HG02763 (cell line): Measurements from ENCODE around the gene GTF2F1.
"Not testable (repeated sequence)": the region's sequence is repeated elsewhere in the genome, so short reads cannot be mapped to it uniquely, and the experiment has no call there.

Experiments
- ATAC-seq: cut with Tn5 transposase; IDR thresholded peaks from one replicate; pipeline ENCODE4 v1.9.1; 2021; ENCODE audit warnings: mild to moderate bottlenecking, moderate library complexity; ENCODE audit not compliant: unreplicated experiment

The GTF2F1 gene

DNA sequence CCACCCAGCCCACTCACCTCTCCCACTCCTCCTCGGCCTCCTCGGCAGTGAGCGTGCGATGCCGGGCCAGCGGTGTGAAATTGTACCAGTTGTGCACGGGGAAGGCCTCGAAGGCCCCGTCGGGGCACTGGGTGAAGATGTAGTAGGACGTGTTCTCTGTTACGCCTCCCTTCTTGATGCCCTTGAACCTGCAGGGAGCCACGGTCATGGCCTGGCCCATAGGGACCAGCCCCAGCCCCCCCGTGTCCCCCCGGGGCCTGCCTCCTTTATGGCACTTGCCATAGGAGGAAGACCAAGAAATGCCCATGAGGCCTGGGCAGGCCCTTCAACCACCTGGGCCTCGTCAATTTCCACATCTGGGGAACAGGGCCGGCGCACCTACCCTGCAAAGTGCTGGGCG lies 5.6 kb downstream of the GTF2F1 start:
- no peak for ATAC-seq

DNA sequence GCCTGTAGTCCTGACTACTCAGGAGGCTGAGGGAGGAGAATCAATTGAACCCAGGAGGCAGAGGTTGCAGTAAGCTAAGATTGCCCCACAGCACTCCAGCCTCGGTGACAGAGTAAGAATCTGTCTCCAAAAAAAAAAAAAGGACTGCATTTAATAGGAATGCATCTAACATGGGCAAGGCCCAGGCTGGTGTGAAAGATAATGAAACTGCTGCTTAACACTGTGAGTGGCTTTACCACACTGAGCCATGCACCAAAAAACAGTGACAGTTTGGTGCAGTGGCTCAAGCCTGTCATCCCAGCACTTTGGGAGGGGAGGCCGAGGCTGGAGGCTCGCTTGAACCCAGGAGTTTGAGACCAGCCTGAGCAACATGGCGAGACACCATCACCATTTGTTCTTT lies 8.6 kb downstream of the GTF2F1 start:
- ATAC-seq = no peak

DNA sequence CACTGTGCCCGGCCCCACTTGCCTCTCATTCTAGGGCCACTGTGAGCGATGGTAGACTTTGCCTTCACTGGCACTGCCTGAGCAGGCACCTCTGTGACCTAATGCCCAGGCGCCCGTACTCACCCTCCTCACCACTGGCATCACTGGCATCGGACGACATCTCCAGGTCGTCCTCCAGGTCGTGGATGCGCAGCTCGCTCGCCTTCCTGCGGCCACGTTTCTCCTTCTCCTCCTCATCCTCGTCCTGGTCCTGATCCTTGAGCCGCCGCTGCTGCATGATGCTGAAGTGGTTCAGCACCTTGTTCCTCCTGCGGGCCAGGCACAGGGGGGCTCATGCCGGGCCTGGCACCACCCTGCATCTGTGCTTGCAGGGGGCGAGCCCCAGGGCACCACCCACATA lies 9.8 kb downstream of the GTF2F1 start:
- no peak for ATAC-seq

DNA sequence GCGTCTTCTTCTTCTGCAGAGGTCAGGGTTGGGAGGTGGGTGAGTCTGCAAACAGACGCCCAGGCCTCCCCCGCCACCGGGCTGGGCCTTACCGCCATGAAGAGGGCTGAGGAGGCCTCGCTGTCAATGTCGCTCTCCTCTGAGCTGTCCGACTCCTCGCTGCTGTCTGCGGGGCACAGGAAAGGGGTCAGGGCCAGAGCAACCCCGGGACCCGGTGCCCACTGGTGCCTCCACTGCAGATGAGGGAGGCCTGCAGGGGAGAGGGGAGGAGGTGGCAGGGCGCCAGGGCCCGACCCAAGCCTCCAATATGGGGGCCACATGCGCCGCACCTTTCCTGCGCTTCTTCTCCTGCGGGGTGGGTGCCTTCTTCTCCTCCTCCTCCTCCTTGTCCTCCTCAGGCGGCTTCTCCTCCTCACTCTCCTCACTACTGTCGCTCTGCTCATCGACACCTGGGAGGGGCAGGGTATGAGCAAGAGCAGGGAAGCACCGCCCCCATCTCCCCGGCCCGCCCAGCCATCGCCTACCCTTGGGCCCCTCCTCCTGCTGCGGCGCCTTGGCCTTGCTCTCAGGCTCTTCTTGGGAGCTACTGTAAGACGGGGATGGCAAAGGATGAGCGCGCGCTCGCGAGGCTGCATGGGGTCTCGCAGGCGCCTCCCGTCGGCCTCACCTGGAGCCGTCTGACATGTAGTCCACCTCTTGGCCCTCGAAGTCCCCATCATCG lies 11.8 kb downstream of the GTF2F1 start:
- ATAC-seq = no peak

DNA sequence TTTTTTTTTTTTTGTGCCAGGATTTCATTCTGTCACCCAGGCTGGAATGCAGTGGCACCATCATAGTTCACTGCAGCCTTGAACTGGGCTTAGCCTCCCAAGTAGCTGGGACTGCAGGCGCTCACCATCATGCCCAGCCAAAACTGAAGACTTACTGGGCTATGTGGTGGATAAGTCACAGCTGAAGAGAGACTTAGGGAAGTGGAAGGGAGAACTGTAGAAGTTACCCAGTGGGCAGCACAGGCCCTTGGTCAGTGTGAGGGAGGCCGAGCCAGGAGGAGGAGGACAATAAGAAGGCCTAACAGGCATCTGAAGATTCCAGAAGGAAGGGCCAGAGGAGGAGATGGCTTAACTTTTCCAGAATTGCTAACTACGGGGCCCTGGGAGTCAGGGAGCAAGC lies 13.2 kb downstream of the GTF2F1 start:
- no peak for ATAC-seq

DNA sequence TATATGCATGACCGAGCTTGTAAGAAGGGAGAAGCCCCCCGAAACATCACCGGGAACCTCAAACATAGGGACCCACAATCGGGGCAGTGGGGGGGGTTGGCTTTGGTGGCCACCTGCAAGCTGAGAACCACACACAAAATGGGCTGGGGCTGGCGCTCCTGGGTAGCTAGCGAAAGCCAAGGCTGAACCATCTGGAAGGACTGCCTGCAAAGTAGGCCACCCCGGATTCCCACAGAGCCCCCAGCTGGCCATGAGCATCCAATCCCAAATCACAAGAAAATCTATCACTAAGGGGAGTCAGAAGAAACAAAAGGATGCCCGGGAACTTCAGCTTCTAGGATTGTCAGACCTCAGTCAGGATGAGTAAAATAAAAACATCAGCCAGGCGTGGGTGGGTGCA lies 14.5 kb downstream of the GTF2F1 start:
- ATAC-seq = no peak

DNA sequence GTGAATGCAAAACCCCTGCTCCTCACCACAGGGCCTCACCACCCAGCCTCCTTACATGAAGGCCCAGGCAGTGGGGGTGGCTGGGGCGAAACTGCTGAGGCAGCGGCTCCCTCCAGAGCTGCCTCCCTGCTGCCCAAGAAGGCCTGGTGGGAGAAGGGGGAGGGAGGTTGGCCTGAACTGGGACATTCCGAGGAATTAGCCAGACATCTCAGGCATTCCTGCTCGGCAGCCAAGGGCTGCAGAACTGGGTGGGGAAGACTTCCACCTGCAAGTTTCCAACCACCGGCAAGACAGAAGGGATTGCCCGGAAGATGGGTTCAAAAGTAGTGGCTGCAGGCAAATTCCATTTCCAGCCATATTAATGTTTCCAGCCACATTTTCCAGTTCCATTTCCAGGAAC lies 14.9 kb downstream of the GTF2F1 start:
- no peak for ATAC-seq

DNA sequence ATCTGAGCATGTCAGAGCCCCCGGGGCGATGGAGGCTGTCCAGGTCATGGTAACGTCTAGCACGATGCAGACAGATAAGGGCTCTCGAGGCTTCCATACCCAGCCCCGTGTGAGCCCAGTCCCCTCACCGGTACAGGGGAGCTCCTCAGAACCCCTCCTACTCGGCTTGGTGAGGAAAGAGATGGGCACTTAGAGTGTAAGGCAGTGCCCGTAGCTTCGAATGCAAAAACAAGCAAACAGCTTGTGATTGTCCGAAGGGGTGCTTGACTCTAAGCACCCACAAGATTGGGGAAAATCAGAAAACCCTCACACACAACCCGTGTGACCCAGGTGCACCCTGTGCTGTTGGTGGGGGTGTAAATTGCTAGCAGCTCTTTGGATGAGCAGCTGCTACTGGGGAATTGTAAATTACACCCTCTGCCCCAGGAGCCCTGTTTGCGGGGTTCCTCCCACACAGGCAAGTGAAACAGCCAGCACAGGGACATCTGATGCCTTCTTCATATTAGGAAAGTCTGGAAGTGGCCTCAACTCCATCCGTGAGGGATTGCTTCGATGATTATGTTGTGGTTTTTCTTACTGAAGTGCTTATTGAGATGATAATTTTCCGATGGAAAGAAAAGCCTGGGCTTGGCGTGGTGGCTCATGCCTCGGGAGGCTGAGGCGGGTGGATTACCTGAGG lies 16.3 kb downstream of the GTF2F1 start:
- no peak for ATAC-seq

DNA sequence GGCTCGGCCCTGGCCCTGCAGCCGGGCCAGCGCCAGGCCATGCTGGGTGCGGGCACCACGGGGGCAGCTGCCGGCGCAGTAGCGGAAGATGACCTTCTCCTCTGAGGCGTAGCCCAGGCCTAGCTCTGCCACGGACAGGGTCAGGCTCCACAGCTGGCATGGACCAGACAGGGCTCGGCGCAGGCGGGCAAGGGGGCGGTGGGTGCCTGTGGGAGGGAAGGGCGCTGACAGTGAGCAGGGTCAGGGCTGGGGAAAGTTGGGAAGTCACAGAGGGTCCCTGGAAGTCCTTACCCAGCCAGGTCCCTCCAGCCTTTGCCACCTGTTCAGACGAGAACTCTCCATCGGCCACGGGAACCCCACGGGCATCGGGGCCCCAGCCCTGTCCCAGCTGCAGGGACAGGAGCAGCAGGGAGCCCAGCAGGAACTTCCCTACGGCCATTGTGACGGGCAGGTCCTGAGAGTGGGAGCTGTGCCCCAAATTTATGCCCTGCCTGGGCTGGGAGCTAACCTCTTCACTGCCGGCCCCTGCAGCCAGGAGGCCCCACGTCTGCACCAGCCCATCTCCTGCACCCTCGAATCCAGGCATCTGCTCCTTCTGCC lies 17.5 kb downstream of the GTF2F1 start, which contains the start of gene PSPN:
Gene PSPN (minus strand): TSS at position 523 of the 600 bp plus-strand sequence. CDS start 84 bp downstream, at position 439.
- no peak for ATAC-seq

DNA sequence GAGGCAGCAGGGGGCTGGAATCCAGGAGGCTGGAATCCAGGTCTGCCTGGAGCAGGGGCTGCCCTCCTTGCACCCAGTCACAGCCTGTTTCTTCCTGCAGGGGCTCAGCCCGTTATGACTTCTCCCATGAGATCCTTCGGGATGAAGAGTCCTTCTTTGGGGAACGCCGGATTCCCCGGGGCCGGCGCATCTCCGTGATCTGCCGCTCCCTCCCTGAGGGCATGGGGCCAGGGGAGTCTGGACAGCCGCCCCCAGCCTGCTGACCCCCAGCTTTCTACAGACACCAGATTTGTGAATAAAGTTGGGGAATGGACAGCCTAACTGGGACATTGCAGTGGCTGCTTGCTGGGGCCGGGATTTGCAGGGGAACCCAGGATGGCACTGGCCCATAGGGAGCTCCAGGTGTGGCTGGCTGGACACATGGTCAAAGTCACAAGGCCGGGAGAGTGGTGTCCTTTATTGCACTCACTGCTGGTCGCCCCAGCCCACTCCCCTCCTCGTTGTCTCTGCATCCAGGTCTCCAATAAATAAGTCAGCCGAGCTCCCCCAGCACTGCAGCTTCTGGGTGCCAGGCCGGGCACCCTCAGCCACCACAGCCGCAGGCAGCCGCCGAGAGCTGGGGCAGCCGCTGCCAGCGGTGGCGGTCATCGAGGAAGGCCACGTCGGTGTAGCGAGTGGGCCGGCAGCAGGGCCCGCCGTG lies 18.1 kb downstream of the GTF2F1 start:
- no peak for ATAC-seq

DNA sequence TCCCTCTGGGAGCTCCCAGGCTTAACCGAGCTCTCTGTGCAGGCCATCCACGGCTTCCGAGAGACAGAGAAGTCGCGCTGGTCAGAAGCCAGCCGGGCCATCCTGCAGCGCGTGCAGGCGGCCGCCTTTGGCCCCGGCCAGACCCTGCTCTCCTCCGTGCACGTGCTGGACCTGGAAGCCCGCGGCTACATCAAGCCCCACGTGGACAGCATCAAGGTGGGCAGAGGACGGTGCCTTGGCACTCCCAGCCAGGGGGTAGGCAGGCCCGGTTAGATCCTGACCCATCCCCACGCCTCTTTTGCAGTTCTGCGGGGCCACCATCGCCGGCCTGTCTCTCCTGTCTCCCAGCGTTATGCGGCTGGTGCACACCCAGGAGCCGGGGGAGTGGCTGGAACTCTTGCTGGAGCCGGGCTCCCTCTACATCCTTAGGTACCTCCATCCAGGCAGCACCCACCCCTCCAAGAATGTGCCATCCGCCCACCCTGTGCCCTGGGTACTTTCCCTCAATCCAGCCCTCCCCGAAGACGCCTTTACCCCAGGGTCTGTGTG lies 18.7 kb downstream of the GTF2F1 start:
- ATAC-seq = no peak

DNA sequence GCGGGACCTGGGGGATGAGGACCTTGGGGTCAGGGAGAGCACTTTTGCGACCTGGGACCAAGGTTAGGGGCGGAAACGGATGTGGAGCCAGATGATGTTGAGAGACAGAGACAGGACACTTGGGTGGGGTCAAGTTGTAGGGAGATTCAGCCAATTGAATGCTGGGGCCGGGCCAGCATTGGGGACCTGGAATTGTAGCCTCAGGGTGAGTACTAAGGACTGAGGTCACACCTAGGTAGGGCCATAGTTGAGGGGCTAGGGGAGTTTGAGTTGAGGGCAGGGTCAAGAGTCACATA lies 19.2 kb downstream of the GTF2F1 start:
- no peak for ATAC-seq

DNA sequence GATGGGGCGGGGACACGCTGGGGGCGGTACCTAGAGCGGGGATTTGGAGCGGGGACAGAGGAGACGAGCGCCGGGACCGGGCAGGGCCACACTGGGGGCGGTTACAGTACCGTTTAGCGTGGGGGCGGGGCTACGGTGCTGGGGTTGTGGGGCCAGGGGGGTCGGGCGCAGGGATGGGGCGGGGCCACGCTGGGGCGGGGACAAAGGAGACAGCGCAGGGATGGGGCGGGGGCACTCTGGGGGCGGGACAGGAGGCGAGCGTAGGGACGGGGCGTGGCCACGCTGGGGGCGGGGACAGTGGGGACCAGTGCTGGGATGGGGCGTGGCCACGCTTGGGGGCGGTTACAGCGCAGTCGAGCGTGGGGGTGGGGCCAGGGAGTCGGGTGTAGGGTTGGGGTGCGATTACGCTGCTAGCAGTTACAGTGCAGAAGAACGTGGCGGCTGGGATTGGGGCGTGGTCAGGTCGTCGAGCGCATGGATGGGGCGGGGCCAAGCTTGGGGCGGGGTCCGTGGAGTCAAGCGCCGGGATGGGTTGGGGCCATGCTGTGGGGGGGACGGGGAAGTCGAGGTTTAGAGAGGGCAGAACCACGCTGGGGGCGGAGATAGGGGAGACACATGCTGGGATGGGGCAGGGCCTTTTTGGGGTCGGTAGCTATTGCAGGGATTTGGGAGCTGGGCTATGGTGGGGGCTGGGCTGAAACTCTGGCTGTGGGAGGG lies 19.7 kb downstream of the GTF2F1 start:
- peak; percentile 61 for ATAC-seq

DNA sequence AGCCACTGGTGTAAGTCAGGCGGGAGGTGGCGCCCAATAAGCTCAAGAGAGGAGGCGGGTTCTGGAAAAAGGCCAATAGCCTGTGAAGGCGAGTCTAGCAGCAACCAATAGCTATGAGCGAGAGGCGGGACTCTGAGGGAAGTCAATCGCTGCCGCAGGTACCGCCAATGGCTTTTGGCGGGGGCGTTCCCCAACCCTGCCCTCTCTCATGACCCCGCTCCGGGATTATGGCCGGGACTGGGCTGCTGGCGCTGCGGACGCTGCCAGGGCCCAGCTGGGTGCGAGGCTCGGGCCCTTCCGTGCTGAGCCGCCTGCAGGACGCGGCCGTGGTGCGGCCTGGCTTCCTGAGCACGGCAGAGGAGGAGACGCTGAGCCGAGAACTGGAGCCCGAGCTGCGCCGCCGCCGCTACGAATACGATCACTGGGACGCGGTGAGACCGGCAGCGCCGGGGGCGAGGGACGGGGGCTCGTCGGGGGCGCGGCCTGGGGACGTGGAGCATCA lies 20.3 kb downstream of the GTF2F1 start, which contains the start of gene ALKBH7:
Gene ALKBH7 (plus strand): TSS at position 201 of the 502 bp plus-strand sequence. CDS start 27 bp downstream, at position 228.
- peak; percentile 82 for ATAC-seq

DNA sequence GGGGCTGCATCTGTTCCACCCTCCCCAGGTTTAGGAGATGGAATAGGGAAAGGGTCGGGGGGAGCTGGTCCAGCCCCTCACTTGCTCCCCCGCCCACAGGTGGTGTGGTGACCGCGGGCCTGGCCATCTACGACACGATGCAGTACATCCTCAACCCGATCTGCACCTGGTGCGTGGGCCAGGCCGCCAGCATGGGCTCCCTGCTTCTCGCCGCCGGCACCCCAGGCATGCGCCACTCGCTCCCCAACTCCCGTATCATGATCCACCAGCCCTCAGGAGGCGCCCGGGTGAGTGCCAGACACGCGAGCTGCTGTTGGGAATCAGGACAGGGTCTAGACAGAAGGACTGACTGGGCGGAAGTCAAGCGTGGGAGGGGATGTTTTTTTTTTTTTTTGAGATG lies 28.6 kb downstream of the GTF2F1 start:
- ATAC-seq = no peak

DNA sequence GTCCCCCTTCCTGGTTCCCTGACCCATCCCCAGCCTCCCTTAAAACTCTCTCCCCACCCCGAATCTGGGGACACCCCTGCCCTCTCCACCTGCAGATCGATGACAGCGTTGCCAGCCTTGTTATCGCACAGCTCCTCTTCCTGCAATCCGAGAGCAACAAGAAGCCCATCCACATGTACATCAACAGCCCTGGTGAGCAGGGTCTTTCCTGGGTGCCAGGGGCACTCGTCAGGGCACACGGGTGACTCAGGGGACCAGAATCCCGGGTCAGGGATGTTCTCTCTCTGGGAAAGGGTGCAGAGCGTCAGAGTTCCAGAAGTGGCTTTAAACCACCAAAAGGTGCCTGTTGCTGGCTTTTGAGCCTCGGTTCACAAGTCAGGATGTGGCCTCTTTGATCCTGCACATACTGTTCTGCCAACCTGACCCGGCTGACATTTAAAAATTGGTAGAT lies 30.6 kb downstream of the GTF2F1 start:
- ATAC-seq = no peak

DNA sequence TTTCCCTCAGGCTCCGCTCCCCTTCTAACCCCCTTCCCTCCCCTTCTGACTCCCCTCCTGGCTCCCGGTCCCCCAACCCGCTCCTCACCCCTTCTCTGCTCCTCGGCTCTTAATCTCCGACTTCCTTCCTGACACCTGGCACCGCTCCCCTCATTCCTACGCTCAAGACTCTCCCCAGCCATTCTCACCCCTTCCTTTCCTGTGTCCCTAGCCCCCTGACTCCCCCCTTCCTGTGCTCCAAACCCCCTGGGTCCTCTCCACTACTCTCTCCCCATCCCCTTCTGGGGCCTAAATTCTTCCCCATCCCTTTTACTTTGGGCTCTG lies 31.0 kb downstream of the GTF2F1 start:
- ATAC-seq = no peak

DNA sequence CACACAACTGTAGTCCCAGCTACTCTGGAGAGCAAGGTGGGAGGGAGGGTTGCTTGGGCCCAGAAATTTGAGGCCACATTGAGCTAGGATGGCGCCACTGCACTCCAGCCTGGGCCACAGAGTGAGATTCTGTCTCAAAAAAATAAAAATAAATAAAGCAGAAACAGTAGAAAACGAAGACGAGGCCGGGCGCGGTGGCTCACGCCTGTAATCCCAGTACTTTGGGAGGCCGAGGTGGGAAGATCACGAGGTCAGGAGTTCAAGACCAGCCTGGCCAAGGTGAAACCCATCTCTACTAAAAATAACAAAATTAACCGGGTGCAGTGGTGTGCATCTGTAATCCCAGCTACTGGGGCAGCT lies 32.1 kb downstream of the GTF2F1 start:
- not testable (repeated sequence) for ATAC-seq

DNA sequence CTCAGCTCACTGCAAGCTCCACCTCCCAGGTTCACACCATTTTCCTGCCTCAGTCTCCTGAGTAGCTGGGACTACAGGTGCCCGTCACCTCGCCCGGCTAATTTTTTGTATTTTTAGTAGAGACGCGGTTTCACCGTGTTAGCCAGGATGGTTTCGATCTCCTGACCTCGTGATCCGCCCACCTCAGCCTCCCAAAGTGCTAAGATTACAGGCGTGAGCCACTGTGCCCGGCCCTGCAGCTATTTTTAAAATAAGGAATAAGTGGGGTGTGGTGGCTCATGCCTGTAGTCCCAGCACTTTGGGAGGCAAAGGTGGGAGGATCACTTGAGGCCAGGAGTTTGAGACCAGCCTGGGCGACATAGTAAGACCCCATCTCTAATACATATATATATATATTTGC lies 32.5 kb downstream of the GTF2F1 start:
- not testable (repeated sequence) for ATAC-seq

DNA sequence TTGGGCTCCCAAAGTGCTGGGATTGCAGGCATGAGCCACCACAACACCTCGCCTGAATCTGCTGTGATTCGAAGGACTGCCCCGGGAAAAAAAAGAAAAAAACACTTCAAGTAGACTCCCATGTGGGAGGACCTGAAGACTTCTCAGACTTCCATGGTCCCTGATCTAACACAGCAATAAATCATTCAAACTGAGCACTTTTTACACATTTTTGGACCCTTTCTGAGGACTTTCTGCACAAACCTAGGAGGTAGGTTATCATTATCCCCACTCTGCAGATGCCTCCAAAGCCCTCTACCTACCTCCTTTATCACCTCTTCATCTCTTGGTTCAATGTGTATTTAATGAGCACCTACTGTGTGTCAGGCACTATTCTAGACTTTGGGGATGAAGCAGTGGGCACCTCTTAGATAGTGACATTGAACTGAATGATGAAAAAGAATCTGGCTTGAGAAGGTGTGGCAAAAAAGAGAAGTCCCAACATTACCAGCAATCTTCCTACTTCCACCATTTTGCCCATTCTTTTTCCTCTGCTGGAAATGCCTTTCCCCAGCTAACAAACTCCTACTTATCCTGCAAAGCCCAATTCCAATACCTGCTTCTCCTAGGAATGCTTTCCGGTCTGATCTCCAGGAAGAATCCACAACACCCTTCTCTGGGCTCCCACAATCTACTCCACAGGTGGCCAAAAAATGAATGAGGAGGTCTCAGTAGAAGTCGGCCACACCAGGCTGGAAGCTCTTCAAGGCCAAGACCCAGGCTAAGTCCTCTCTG lies 33.2 kb downstream of the GTF2F1 start:
- ATAC-seq = no peak
